Astrocyte (in vitro differentiated cells and primary cell): Measurements from ENCODE around the gene MGMT. TPM values are rescaled to one million over a fixed set of nuclear protein-coding genes. Genes with fewer than 3 reads are reported as not detected.

Source experiments
- DNase-seq: peaks from one replicate; pipeline ENCODE4 v3.0.0-alpha.2; 2010; ENCODE audit warnings: low read depth
- FAIRE-seq: peaks from 2 replicates; lab custom pipeline; 2011; peaks lifted over from hg19 to GRCh38; lab: Jason Lieb, UNC
- H2AFZ ChIP-seq: 2 replicates; pipeline ENCODE4 v1.6.0; 2012; ENCODE audit warnings: low read depth, low read length, inconsistent platforms
- H3K27ac ChIP-seq: 2 replicates; pipeline ENCODE4 v1.5.1; 2011; ENCODE audit warnings: low read depth, low read length, inconsistent platforms
- H3K27me3 ChIP-seq: 2 replicates; pipeline ENCODE4 v1.6.0; 2011; ENCODE audit warnings: low read length, inconsistent platforms; ENCODE audit not compliant: insufficient read depth
- H3K36me3 ChIP-seq: 2 replicates; pipeline ENCODE4 v1.5.1; 2011; ENCODE audit warnings: low read length, inconsistent platforms; ENCODE audit not compliant: insufficient read depth
- H3K4me1 ChIP-seq: 2 replicates; pipeline ENCODE4 v1.5.1; 2011; ENCODE audit warnings: low read length, inconsistent platforms; ENCODE audit not compliant: insufficient read depth
- H3K4me2 ChIP-seq: 2 replicates; pipeline ENCODE4 v1.6.0; 2012; ENCODE audit warnings: low read length, inconsistent platforms
- H3K4me3 ChIP-seq: 2 replicates; pipeline ENCODE4 v1.5.1; 2011; ENCODE audit warnings: low read depth, mild to moderate bottlenecking, low read length, inconsistent platforms; ENCODE audit not compliant: insufficient read depth
- H3K79me2 ChIP-seq: 2 replicates; pipeline ENCODE4 v1.6.0; 2012; ENCODE audit warnings: mild to moderate bottlenecking, low read length, inconsistent platforms; ENCODE audit not compliant: insufficient read depth
- H3K9ac ChIP-seq: 2 replicates; pipeline ENCODE4 v1.6.0; 2012; ENCODE audit warnings: mild to moderate bottlenecking, low read length, inconsistent platforms
- H3K9me3 ChIP-seq: 2 replicates; pipeline ENCODE4 v1.5.1; 2012; ENCODE audit warnings: low read depth, mild to moderate bottlenecking, low read length, inconsistent platforms; ENCODE audit not compliant: insufficient read depth
- H4K20me1 ChIP-seq: 2 replicates; pipeline ENCODE4 v1.6.0; 2012; ENCODE audit warnings: low read length, inconsistent platforms; ENCODE audit not compliant: insufficient read depth
- H3K27ac Mint-ChIP-seq: one replicate; pipeline ENCODE4 v1.8.0; 2021; ENCODE audit warnings: mild to moderate bottlenecking, mixed read lengths; ENCODE audit not compliant: unreplicated experiment
- H3K27me3 Mint-ChIP-seq: one replicate; pipeline ENCODE4 v1.8.0; 2021; ENCODE audit warnings: low read depth, mixed read lengths; ENCODE audit not compliant: unreplicated experiment
- H3K36me3 Mint-ChIP-seq: one replicate; pipeline ENCODE4 v1.8.0; 2021; ENCODE audit warnings: low read depth, mixed read lengths; ENCODE audit not compliant: unreplicated experiment
- H3K4me1 Mint-ChIP-seq: one replicate; pipeline ENCODE4 v1.8.0; 2021; ENCODE audit warnings: low read depth, mixed read lengths; ENCODE audit not compliant: unreplicated experiment
- H3K4me3 Mint-ChIP-seq: one replicate; pipeline ENCODE4 v1.8.0; 2021; ENCODE audit warnings: mild to moderate bottlenecking, moderate library complexity, mixed read lengths; ENCODE audit not compliant: unreplicated experiment
- H3K9me3 Mint-ChIP-seq: one replicate; pipeline ENCODE4 v1.8.0; 2021; ENCODE audit warnings: mild to moderate bottlenecking, mixed read lengths; ENCODE audit not compliant: unreplicated experiment
- EZH2 ChIP-seq: IDR thresholded peaks from 2 replicates; pipeline ENCODE4 v1.6.1; 2012; ENCODE audit warnings: mild to moderate bottlenecking, low read length, inconsistent platforms; ENCODE audit not compliant: insufficient read depth
- total RNA-seq: library from RNA; stranded (reverse); gene quantifications from 2 replicates; pipeline ENCODE4 v1.2.1, GENCODE V29; 2021
- TF ChIP-seq, protein P1 (sequence below): IDR thresholded peaks from 2 replicates; pipeline ENCODE4 v1.5.1; 2011; ENCODE audit warnings: low read depth, mild to moderate bottlenecking, inconsistent platforms, low read length, moderate library complexity; ENCODE audit not compliant: insufficient read depth

The MGMT gene
- total RNA-seq, 1 donor from 2014 or later, result 9.5 TPM

DNA sequence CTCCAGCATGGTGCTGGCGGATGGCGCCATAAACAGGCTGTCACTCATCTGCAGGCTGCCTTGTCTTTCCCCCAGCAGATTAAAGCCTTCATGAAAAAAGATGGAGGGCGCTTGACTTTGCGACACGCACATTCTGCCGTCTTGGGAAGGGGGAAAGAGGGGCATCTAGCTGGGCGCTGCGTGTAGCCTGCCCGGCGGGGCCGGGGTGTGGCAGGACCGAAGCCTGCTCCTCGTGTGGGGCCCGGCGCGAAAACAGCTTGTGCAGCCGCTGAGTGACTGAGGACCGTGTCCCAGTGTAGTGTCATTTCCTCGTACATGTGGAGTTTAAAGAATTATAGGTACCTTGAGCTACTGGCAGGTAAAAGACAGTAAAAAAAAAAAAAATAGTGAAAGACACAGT is 97.9 kb downstream of the MGMT start:
- no peaks in the 10 kb centered on the region for H3K4me1 Mint-ChIP-seq
- TF ChIP-seq, protein P1, sequence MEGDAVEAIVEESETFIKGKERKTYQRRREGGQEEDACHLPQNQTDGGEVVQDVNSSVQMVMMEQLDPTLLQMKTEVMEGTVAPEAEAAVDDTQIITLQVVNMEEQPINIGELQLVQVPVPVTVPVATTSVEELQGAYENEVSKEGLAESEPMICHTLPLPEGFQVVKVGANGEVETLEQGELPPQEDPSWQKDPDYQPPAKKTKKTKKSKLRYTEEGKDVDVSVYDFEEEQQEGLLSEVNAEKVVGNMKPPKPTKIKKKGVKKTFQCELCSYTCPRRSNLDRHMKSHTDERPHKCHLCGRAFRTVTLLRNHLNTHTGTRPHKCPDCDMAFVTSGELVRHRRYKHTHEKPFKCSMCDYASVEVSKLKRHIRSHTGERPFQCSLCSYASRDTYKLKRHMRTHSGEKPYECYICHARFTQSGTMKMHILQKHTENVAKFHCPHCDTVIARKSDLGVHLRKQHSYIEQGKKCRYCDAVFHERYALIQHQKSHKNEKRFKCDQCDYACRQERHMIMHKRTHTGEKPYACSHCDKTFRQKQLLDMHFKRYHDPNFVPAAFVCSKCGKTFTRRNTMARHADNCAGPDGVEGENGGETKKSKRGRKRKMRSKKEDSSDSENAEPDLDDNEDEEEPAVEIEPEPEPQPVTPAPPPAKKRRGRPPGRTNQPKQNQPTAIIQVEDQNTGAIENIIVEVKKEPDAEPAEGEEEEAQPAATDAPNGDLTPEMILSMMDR, result no peak
- no peak for TF ChIP-seq EZH2
- H3K4me3 Mint-ChIP-seq, result no peak overlapping the region
- H3K9me3 ChIP-seq, result no peaks in the 10 kb centered on the region
- no peak overlapping the region for H3K27ac Mint-ChIP-seq
- no peak overlapping the region for H3K27ac ChIP-seq
- H4K20me1 ChIP-seq, result no peaks in the 10 kb centered on the region
- no peak for FAIRE-seq
- H2AFZ ChIP-seq, result no peak overlapping the region
- no peaks in the 10 kb centered on the region for H3K4me1 ChIP-seq
- no peaks in the 10 kb centered on the region for H3K27me3 Mint-ChIP-seq
- H3K36me3 Mint-ChIP-seq, result peaks cover 4% of the 10 kb centered on the region
- no peak overlapping the region for H3K4me2 ChIP-seq
- H3K9me3 Mint-ChIP-seq, result no peaks in the 10 kb centered on the region
- no peaks in the 10 kb centered on the region for H3K27me3 ChIP-seq
- H3K79me2 ChIP-seq, result no peaks in the 10 kb centered on the region
- no peak overlapping the region for H3K4me3 ChIP-seq
- H3K9ac ChIP-seq, result no peak overlapping the region
- DNase-seq, result no peak
- no peaks in the 10 kb centered on the region for H3K36me3 ChIP-seq

DNA sequence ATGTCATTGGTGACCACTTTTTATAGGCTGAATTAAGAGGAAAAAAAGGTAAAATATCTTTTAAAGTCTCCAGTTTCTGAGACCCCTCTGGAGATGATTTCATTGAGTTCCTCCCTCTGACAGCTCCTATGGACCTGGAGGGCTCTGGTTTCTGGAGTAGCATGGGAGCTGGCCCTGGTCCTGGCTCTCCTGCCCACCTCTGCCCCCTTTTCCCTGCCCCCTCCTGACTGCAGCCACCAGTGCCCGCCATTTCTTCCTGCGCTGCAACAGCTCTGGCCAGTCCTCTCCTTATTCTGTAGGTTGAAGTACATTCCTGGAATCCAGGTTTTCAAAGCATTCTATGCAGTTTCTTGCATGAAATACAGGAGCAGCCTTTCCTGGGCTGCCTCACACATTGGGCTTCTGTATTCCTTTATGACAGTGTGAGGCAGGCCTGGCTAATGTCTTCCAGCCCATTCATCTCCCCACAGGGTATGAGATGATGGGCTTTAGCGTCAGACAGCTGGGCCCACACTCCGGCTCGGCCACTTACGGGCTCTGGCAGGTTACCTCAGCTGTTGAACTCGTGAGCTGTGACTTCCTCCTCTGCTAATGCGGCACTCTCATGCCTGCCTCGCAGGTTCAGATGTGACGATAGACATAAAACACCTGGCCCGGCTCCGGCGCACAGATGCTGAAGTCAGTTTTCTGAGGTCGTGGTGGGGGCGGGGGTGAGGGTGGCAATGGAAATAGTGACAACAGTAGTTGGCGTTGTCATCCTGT is 101.7 kb downstream of the MGMT start:
- no peaks in the 10 kb centered on the region for H3K27me3 ChIP-seq
- peaks cover 4% of the 10 kb centered on the region for H3K36me3 Mint-ChIP-seq

More for the DNA sequence above, 101.7 kb downstream of the MGMT start:
- FAIRE-seq (no peak), DNase-seq (no peak)
- Histone ChIP-seq H3K4me1 (no peaks in the 10 kb centered on the region), H3K4me2 (no peak overlapping the region), H3K9me3 (no peaks in the 10 kb centered on the region), H3K27ac (no peak overlapping the region), H3K36me3 (no peaks in the 10 kb centered on the region), H3K79me2 (no peaks in the 10 kb centered on the region), H4K20me1 (no peaks in the 10 kb centered on the region), H2AFZ (no peak overlapping the region), H3K4me3 (no peak overlapping the region), H3K9ac (no peak overlapping the region)
- Mint-ChIP-seq H3K4me1 (no peaks in the 10 kb centered on the region), H3K27me3 (no peaks in the 10 kb centered on the region), H3K9me3 (no peaks in the 10 kb centered on the region), H3K27ac (no peak overlapping the region), H3K4me3 (no peak overlapping the region)
- TF ChIP-seq, protein P1, result no peak
- no peak for TF ChIP-seq EZH2
